ENCODE data around the gene AUTS2.
A peak's percentile ranks its signal among the peaks of the same experiment; 100 is the strongest.
"Not testable (repeated sequence)": the region's sequence is repeated elsewhere in the genome, so short reads cannot be mapped to it uniquely, and the experiment has no call there.

AUTS2 gene

GRCh38 chr7:70634610-70635068 is 1036.4 kb downstream of the AUTS2 start:
- DNase-seq (ENCODE audit: low read depth) = no peak

DNA sequence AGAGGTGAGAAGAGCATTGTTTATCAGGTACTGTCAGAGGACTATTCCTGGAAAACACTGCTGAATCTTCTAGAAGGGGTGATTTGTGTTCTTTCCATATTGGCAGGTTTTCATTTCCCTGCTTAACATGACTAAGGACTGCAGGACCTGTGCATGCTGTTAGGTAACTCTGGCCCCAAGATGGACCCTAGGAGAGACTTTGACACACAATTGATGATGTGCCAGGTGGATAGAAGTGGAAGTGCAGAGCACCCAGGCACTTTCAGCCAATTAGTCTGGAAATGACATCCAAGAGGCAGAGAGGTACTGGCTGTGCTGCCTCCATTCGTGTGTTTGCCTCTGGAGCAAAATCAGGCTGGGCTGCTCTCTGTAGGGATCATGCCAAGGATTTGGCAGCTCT is 1037.4 kb downstream of the AUTS2 start:
- DNase-seq (ENCODE audit: low read depth) = no peak

DNA sequence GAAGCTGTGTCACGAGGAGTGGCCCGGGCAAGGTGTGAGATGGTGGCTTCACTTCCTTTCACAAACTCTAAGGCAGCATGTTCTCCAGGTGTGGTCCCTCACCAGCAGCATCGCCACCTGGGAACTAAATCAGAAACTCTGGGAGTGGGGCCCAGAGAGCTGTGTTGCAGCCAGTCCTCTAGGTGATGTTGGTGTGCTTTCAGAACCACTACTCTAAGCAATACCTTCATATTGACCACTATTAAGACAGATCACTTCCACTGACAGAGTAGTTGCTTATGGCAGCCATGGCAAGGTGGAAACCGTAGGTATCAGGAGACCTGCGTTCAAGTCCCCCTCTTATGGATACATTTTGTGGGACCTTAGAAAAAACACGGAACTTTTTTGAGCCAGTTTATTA is 1037.9 kb downstream of the AUTS2 start:
- no peak for DNase-seq (ENCODE audit: low read depth)

GRCh38 chr7:70637726-70638125 is 1039.5 kb downstream of the AUTS2 start:
- no peak for DNase-seq (ENCODE audit: low read depth)

- DNase-seq (ENCODE audit: low read depth) = no peak
Observed at GRCh38 chr7:70638158-70639107, 1040.2 kb downstream of the AUTS2 start.

GRCh38 chr7:70640266-70640833 is 1042.1 kb downstream of the AUTS2 start:
- DNase-seq (ENCODE audit: low read depth) = no peak

DNA sequence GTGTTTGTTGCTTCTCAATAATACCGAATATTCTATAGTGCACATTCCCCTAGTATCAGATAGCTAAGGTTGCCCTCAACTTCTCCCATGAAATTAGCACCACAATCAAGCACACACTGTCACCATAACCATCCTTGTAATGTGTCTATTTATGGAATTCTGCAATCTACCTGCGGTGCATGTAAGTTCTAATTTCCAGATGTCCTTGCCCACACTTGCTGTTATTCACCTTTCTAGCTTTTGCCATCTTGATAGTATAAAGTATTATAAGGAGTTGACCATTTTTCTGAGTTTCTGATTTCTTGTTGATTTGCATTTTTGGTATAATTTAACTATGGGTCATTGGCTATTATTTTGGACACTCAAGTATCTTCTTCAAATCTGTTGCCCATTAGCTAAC is 1043.6 kb downstream of the AUTS2 start:
- no peak for DNase-seq (ENCODE audit: low read depth)

DNA sequence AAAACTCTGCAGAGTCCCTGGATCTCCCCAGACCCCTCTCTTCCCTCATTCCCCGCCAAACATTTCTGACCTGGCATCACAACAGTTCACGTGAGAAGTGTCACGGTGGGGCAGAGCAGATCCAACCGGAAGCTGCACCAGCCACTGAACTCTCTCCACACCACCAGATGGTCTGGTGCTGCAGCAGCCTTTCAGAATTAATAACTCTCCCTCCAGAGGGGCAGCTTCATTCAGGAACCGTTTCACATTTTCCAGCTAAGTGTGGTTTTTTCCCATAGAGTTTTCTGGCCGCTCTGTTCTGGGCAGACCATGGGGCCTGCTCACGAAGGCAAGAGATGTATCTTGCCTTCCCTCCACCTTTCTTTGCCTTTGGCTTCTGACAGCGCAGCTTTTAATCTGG is 1047.0 kb downstream of the AUTS2 start:
- DNase-seq (ENCODE audit: low read depth) = no peak

DNA sequence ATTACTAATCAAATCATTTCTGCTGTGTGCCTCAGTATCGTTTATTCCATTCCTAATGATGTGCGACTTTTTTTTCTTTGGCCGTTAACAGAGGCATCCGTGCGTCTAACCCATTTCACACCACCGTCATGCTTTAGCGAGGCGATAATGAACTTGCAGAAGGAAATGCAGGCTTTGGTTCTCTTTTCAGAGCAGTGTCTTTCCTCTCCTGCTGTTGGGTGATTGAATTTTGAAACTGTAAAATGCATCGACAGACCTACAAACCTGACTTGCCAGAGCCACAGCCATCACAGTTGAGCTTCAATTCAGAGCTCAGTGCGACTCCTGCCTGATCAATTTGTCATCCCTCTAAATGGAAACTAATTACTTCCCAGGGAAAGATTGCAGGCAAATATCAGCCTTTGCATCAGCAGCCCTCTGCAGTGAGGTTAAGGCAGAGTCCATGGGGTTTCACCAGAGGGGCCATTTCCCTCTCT is 1047.6 kb downstream of the AUTS2 start:
- DNase-seq (ENCODE audit: low read depth) = no peak

DNA sequence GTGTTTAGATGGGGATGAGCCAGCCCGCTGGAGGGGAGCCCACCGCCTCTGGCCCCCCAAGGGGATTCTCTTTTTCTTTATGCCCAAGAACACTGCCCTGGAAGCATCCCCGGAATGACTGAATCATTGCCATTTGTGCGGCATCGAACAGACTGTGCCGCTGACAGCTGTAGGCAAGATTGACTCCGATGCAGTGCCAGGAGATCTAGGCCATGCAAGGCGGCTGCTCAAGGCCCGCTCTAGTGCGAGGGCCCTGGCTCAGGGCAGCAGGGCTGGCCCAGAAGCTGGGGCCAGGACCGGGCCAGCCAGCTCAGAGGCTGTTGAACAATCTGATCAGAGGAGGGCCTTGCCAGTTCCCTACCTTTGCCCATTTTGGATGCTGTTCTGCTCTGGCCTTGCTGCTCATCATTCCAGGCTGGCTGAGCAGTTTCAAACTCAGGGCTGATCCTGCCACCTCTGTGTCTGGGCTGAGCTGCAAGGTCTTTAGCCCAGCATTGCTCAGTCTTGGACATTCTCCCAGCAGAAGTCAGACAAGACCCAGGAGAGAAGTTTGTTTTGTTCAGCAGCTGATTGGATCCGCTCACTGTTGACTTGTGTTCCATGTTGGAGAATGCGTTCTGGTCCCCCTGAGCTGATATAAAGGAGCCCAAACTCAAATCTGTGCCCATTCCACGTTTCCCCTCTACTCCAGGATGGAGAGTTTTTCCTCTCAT is 1048.4 kb downstream of the AUTS2 start:
- DNase-seq (ENCODE audit: low read depth) = no peak

DNA sequence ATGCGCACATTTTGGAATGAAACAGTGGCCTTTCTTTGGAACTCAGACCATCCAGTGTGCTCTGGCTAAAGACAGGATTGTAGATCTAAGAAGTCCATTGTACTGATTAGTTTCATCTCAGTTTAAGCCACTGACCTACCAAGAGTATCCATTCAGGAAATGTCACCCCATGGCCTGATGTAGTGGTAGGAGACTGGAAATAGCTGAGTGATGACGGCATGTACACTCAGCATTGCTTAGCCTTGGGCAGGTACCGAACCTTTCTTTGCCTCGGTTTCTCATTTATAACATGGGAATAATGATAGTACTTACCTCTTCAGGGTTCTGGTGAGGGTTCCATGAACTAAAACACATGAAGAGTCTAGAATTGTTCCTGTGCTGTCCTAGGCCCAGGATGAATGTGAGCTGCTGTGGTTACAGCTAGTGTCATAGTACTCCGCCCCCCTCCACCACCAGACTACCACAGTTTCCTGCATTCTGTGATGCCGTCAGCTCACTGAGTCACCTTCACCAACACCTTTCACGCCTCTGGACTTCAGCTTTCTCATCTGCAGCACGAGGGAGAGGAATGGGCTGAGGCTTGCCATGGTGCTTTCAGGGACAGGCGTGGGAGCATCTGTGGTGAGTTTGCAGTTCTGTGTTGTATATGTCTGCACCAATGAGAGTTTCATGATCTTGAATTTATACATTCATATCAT is 1049.7 kb downstream of the AUTS2 start:
- DNase-seq (ENCODE audit: low read depth) = peak; percentile 70

- DNase-seq (ENCODE audit: low read depth) = not testable (repeated sequence)
Observed at GRCh38 chr7:70648499-70648861, 1050.2 kb downstream of the AUTS2 start.

DNA sequence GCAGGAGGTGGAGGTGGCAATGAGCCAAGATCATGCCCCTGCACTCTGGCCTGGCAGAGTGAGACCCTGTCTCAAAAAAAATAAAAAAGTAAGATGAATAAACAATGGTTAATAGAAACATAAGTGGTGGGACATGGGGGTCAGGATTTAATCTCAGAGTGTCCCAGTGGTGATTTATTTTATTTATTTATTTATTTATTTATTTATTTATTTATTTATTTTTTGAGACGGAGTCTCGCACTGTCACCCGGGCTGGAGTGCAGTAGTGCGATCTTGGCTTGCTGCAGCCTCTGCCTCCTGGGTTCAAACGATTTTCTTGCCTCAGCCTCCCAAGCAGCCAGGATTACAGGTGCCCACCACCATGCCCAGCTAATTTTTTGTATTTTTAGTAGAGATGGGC is 1051.0 kb downstream of the AUTS2 start:
- DNase-seq (ENCODE audit: low read depth) = no peak

DNA sequence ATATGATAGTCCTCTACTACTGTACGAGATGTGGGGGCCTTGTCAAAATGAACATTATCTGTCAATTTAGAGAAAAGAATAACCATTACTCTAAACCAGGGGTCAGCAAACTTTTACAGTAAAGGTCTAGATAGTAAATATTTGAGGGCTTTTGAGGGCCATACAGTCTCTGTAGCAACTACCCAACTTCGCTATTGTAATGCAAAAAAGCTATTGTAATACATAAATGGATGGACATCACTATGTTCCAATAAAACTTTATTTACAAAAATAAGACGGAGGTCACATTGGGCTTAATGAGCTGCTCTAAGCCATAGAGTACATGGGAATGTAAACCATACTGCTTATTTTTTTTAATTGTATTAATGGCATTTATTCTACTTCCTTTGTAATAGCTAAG is 1055.9 kb downstream of the AUTS2 start:
- DNase-seq (ENCODE audit: low read depth) = no peak

DNA sequence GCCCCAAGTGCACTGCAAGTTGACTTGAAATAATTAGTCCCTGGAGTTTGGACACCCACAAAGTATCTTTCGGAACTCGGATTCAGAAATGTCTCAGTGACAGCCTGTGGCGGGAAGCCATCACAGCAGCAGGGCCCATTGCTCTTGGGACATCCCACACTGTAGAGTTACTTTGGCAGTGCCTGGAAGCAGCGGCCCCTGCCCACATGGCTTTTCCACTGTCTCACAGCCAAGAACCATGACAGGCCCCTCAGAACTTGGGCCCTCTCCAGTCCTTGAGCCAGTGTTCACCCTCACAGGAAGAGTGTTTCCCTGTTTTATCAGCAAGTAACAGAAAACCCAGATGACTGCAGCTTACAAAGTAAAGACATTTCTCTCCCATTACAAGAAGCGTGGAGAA is 1056.7 kb downstream of the AUTS2 start:
- DNase-seq (ENCODE audit: low read depth) = no peak

DNA sequence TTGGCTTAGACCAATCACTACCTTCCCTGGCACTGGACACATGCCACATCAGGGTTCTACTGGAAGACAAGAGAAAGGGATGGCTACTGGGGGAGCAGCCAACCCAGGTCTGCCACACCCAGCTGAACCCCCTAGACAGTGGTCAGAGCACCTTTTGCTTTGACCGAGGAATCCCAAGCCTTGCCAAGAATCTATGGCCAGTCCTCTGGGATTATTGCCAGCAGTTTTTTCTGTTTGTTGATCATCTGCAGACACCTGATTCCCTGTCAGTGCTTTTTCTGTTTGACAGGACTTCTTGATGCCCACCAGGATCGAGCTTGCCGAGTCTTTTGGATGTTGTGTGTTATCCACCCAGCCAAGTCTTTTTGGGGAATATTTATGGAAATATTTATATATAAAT is 1057.4 kb downstream of the AUTS2 start:
- no peak for DNase-seq (ENCODE audit: low read depth)

DNA sequence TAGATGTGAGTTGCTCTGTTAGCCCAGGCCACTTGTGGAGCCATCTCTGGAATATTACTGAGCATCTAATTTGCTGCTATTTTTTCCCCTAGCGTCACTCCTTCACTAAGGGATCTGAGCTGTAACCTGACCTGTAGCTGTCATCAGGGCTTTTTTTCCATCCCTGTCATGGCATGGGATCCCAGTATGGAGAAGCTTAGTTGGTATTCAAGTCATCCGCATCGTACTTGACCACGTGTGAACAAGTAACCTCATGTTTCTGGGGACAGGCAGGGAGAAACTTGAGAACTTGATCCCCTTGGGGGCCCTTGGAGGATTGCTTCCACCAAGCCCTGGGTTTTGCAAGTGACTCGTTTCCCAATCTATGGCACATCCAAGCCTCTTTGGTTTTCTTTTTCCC is 1059.3 kb downstream of the AUTS2 start:
- no peak for DNase-seq (ENCODE audit: low read depth)

DNA sequence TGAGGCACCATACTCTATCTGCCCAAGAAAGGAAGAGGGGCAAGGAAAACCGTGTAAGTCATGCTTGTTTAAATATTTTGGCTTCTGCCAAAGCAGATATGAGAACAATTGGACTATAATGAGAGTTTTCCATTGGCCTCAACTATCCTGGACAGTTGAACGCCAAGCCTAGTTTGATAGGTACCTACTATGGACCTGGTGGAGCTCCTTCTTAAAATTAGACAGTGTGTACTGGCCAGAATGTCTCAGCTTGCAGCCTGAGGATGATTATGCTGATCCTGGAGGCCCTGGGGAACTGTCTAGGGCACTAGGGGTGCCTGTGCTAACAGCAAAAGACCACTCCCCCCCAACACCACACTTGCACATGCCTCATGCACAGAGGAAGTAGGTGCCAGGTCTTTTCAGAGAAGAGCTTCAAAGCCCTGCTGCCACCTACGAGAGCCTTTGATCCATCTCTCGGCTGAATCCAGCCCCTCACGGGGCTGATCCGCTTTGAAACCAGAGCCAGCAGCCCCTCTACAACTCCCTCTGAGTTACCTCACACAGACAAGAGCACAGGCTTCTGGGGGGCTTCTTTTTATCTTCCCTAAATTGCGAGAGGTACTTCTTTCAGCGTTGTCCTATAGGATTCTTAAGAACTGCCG is 1059.8 kb downstream of the AUTS2 start:
- DNase-seq (ENCODE audit: low read depth) = no peak

DNA sequence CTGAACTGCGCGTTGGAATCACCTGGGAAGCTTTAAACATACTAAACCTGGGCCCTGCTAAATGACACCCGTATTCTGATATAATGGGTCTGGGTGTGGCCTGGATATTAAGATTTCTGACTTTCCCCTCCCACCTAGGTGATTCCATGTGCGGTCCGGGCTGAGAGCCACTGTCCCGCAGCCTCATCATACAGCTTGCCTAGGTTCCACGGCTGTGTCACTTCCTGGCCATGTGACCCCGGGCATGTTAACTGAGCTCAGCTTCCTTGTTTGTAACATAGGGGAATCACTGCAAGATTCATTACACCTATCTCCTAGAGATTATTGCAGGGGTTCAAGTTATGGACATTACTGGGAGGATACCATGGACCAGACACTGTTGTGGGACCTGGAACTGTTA is 1061.0 kb downstream of the AUTS2 start:
- DNase-seq (ENCODE audit: low read depth) = no peak

DNA sequence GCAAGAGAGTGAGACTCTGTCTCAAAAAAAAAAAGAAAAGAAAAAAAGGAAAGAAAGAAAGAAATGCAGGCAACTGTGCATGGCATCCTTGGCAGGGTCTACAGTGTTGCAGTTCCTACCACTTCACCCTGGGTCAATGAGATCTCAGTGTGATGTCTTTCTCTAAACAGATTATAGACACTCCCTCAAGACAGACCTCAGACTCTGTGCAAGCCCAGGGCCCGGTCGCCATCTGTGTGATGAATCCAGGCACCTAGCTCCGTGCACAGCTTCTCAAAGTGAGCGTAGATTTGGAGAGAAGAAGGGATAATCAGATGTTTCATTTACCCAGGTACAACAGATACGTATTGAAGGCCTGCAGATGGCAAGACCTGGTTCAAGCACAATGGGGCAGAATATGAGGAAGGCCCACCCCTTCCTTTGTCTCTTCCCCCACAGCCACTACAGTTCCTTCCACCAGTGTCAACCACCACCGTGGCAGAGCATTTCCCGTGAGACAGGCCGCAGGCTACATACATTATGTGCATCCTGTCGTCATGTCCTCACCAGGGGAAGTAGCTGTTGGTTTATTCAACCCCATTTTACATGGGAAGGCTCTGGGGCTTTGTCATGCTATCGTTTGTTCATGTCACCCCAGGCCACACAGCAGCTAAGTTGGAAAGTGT is 1062.0 kb downstream of the AUTS2 start:
- DNase-seq (ENCODE audit: low read depth) = no peak

DNA sequence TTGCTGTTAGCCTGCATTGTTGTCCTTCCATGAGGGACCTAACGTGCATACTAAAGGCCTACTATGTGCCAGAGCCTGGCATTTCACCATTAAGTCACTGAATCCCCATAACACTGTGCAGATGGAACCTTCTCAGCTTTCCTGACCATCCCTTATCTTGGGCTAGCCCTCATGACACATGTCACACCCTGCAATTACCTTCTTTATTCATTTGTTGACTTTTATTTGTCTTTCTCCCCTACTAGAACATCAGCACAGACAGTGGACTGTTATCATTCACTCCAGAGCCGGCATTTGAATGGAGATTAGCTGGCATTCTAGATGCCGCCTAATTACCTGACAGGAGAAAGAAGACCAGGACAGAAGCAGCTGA is 1062.5 kb downstream of the AUTS2 start:
- DNase-seq (ENCODE audit: low read depth) = no peak
